ENCODE measurements around the gene CDS2.

The CDS2 gene

GRCh38 chr20:5091902-5092301 is 34.9 kb upstream of the CDS2 start:
- H3K27ac ChIP-seq: no peak overlapping the region
- TF ChIP-seq, protein P1, sequence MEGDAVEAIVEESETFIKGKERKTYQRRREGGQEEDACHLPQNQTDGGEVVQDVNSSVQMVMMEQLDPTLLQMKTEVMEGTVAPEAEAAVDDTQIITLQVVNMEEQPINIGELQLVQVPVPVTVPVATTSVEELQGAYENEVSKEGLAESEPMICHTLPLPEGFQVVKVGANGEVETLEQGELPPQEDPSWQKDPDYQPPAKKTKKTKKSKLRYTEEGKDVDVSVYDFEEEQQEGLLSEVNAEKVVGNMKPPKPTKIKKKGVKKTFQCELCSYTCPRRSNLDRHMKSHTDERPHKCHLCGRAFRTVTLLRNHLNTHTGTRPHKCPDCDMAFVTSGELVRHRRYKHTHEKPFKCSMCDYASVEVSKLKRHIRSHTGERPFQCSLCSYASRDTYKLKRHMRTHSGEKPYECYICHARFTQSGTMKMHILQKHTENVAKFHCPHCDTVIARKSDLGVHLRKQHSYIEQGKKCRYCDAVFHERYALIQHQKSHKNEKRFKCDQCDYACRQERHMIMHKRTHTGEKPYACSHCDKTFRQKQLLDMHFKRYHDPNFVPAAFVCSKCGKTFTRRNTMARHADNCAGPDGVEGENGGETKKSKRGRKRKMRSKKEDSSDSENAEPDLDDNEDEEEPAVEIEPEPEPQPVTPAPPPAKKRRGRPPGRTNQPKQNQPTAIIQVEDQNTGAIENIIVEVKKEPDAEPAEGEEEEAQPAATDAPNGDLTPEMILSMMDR (conservative IDR thresholded peaks at IDR 0.05): no peak

GRCh38 chr20:5092765-5093339 is 34.0 kb upstream of the CDS2 start:
- TF ChIP-seq, protein P1 (conservative IDR thresholded peaks at IDR 0.05): no peak
- H3K27ac ChIP-seq: no peak overlapping the region

DNA sequence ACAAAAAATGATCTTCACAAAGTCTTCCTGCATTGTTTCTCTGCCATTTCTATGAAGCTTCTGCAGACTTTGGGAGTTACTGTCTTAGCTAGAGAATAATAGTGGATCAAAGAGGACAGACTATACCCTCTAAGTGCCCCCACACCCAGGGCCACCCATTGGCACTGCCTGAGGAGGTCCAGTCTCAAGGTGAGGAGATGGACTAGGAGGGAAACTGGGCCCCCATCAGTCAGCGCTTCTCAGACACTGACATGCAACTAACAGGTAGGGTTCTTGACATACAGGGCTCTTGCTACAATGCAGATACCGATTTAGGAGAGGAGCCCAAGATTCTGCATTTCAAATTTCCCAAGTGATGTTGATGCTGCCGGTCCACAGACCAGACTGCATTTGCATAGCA is 31.4 kb upstream of the CDS2 start:
- H3K27ac ChIP-seq: no peak overlapping the region

DNA sequence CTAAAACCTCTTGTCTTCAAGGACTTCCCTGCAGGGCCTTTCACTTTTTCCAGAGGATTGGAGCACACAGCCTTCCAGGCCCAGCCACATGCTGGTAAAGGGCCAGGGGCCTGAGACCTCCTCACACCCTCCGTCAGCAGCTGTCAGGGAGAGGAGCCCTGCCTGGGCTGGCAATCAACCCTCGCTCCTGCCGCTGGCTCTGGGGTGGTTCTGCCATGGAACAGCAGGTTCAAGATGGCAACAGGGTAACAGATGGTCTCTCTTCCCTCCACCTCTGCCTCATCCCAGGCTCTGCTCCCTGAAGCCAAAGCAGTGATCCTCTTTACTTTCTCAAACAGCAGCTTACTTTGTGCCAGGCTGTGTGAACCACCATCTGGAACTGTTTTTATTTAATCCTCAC is 30.9 kb upstream of the CDS2 start:
- H3K27ac ChIP-seq: no peak overlapping the region
- TF ChIP-seq, protein P1 (conservative IDR thresholded peaks at IDR 0.05): no peak

More for the DNA sequence above, 31.4 kb upstream of the CDS2 start:
- TF ChIP-seq, protein P1 (conservative IDR thresholded peaks at IDR 0.05): no peak

GRCh38 chr20:5096463-5096862 is 30.3 kb upstream of the CDS2 start:
- H3K27ac ChIP-seq: no peak overlapping the region
- TF ChIP-seq, protein P1 (conservative IDR thresholded peaks at IDR 0.05): no peak

- H3K27ac ChIP-seq: peak overlapping the region; percentile 80
Measured at GRCh38 chr20:5099009-5099408, 27.8 kb upstream of the CDS2 start.

- H3K27ac ChIP-seq: peak overlapping the region; percentile 80
Measured at GRCh38 chr20:5099909-5100308, 26.9 kb upstream of the CDS2 start.

GRCh38 chr20:5100684-5101347 is 26.0 kb upstream of the CDS2 start:
- TF ChIP-seq, protein P1 (conservative IDR thresholded peaks at IDR 0.05): peak; percentile 95
- peak overlapping the region; percentile 80 for H3K27ac ChIP-seq

Measured in VCaP (cell line).